Epithelial cell of esophagus (primary cell): ENCODE measurements around the gene FARS2.
A peak's percentile ranks its signal among the peaks of the same experiment; 100 is the strongest.

ENCODE experiments used
- DNase-seq: peaks from one replicate; pipeline ENCODE4 v3.0.0; 2010; ENCODE audit warnings: low read depth
- H3K4me3 ChIP-seq: 2 replicates; pipeline ENCODE4 v1.5.1; 2011; ENCODE audit warnings: mild to moderate bottlenecking, low read length, control low read depth
- CTCF ChIP-seq: IDR thresholded peaks from 2 replicates; pipeline ENCODE4 v1.5.1; 2011; ENCODE audit warnings: low read depth, mild to moderate bottlenecking, low read length, control low read depth, inconsistent platforms; ENCODE audit not compliant: insufficient read depth; ENCODE audit errors: missing control alignments

The FARS2 gene

GRCh38 chr6:5771211-5771610, 509.9 kb downstream of the FARS2 start:
- no peak overlapping the region for H3K4me3 ChIP-seq
- no peak for TF ChIP-seq CTCF
- DNase-seq, result no peak

- no peak for DNase-seq
- H3K4me3 ChIP-seq, result no peak overlapping the region
- TF ChIP-seq CTCF, result no peak
Observed at GRCh38 chr6:5771759-5772390, 510.6 kb downstream of the FARS2 start.

- peak; percentile 43 for DNase-seq
- H3K4me3 ChIP-seq, result no peak overlapping the region
- TF ChIP-seq CTCF, result no peak
Observed at GRCh38 chr6:5772408-5773120, 511.3 kb downstream of the FARS2 start.

- no peak for DNase-seq
- no peak for TF ChIP-seq CTCF
- no peak overlapping the region for H3K4me3 ChIP-seq
Observed at GRCh38 chr6:5776104-5776503, 514.8 kb downstream of the FARS2 start.

- no peak for DNase-seq
Observed at GRCh38 chr6:5776706-5777390, 515.5 kb downstream of the FARS2 start.

GRCh38 chr6:5778317-5778857, 517.1 kb downstream of the FARS2 start:
- DNase-seq, result no peak
- TF ChIP-seq CTCF, result no peak
- H3K4me3 ChIP-seq, result no peak overlapping the region

More at GRCh38 chr6:5776706-5777390, 515.5 kb downstream of the FARS2 start:
- H3K4me3 ChIP-seq, result no peak overlapping the region
- TF ChIP-seq CTCF, result no peak

GRCh38 chr6:5778906-5779305, 517.6 kb downstream of the FARS2 start:
- no peak for DNase-seq
- no peak for TF ChIP-seq CTCF
- no peak overlapping the region for H3K4me3 ChIP-seq
